Stimulated activated CD4-positive, alpha-beta T cell treated with anti-CD3 and anti-CD28 coated beads, Interleukin-1b, Interleukin-23, amount 100 ng/mL, for 24 hours (primary cell): ENCODE measurements around the gene SNX11.

Experiments used
- DNase-seq, 4 experiments: peaks; one replicate each; pipeline ENCODE4 v3.0.0-alpha.2; 2020; ENCODE audit warnings: low read depth in 4 of 4, low spot score in 1 of 4

The SNX11 gene

DNA sequence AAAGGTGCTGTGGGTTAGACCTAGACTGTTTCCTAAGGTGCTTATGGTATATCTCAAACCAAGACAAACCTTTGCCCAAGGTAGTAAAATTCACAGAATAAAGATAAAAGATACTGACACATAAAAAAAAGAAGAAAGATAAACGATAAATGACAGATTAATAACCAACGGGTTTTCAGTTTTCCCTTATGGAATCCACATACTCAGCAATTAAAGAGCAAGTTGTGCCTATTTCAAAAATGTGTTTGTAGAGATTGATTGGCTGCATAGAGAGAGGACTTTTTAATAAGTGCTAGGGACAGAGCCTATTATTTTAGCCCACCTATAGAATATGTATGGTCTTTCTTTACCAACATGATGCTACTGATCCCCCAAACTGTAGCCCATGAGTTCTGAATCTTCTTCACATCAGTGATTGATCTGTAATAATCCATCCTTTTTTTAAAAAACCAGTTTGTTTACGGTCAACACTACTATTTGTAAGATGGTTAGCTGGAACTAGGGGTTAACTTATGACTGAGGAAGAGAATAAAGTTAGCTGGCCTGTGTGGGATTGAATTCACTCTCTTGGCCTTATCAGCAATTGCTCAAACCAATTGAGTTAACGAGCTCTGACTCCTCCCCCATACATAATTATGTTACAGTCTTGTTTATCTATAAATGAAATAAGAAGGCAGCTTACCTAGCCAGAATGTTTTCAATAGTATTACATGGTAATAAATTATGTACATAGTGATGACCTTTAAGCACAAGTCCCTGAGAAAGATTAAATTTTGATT, 53.8 kb downstream of the SNX11 start:
- DNase-seq: no peak

DNA sequence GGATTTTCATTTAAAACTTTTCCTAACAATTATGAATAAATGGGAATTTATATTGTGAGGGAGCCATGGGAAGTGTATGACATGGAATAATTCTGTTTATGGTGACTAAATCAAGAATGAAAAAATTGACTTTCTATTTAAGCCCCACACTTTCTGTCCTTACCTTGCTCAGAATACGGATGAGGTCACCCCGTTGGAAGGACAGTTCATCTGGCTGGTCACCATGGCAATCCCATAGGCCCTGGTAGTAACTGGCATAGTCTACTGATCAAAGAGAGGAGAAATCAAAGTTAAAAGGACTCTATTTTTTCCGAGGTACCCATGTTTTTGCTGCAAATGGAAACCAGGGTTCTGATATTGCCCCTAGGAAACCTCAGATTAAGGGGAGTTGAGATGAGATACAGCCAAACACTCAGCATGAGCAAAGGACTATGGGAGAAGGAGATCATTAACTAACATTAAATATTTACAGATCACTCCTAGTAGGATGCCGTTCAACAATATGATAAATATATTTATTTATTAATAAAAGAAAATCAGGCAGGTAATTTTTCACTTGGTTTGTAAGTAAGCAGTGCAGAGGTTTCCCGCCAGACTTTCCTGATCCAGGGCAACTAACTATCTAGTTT, 54.9 kb downstream of the SNX11 start:
- DNase-seq: no peak

DNA sequence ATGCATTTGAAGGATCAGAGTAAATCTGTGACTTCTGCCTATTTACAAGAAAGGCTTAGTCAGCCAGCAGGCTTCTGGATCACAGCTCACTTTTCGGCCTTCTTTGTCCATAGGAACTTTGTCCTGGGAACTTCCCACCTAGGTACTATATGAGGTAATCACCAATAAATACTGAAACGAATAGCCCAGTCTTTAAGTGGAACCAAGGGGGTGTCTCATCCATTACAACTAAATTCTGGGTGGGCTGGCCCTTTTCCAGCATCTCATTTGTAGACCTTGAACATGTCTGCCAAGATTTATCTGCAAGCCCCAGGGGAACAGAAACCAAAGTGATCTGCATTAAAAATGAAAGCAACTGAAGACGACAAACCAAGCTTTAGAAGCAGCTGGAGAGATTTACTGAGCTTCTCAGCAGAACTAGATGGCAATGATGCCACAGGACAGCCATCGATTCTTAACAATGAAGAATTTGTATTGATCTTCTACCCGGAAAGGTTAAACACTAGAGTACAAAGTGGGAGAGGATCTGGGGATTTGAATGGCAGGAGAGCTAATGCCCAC, 55.5 kb downstream of the SNX11 start:
- no peak for DNase-seq

DNA sequence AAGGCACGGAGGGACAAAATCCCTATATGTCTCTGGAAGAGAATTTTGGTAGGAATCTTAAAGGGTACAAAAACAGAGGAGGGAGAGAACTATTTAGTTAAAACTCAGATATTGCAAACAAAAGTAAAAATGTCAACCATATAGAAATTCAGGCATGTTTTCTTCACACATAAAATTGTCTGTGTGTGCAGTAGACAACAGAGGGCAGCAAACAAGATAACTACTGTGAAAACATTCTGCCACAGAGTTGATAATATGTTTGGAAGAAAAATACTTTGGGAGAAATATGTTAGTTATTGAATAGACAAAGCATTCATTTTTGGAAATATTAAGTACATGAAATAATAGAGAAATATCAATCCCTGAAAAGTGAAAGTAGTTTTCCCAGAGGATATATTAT, 56.2 kb downstream of the SNX11 start:
- no peak for DNase-seq

DNA sequence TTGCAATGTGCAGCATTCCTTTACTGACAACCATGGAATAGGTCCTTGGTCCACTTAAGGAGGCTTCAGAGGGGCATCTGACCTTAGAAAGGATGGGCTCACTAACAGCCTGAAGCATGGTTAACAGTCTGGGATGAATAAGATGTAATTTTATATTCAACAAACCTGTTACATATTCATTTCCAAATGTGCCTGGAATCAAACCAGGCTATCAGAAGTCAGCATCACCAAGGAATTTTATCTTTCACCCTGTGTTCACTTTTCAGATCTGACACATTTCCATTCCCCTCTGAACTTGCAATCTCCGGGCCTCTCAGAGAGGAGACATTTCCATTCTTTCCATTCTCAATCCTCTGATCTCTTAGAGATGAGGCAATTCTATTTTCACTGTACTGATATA, 62.4 kb downstream of the SNX11 start:
- DNase-seq: no peak
